CD14-positive monocyte (primary cell): ENCODE data around the gene KLRG1. TPM values are rescaled to one million over a fixed set of nuclear protein-coding genes. Genes with fewer than 3 reads are reported as not detected.

Experiments used
- DNase-seq, 3 donors: peaks; one replicate each; pipeline ENCODE4 v3.0.0-alpha.2; 2011 to 2022
- H2AFZ ChIP-seq: 2 replicates; pipeline ENCODE4 v1.6.0; 2012; ENCODE audit warnings: mild to moderate bottlenecking, low read depth, low read length, inconsistent platforms; ENCODE audit not compliant: insufficient read depth, poor library complexity, severe bottlenecking
- H3K27ac ChIP-seq, 2 donors: 1 replicate in 1 of 2; 2 replicates in 1 of 2; pipeline ENCODE4 v1.5.1; 2012 to 2013; ENCODE audit warnings: low read length in 2 of 2, control low read depth in 1 of 2, inconsistent platforms in 1 of 2, low read depth in 1 of 2, mild to moderate bottlenecking in 1 of 2
- H3K27me3 ChIP-seq, 2 donors: one replicate each; pipeline versions ENCODE4 v1.6.0 to v1.6.1; 2011 to 2013; ENCODE audit warnings: low read length in 2 of 2; ENCODE audit not compliant: control insufficient read depth in 2 of 2, insufficient read depth in 2 of 2
- H3K36me3 ChIP-seq, 2 donors: replicated peaks in 1 of 2; 1 replicate in 1 of 2; 2 replicates in 1 of 2; pipeline versions ENCODE4 v1.5.1 to v1.6.1; 2012 to 2013; ENCODE audit warnings: low read length in 2 of 2, control low read depth in 1 of 2, inconsistent platforms in 1 of 2, mild to moderate bottlenecking in 1 of 2; ENCODE audit not compliant: insufficient read depth in 2 of 2, control insufficient read depth in 1 of 2
- H3K4me1 ChIP-seq, 2 donors: 1 replicate in 1 of 2; 2 replicates in 1 of 2; pipeline versions ENCODE4 v1.5.1 to v1.6.1; 2012 to 2013; ENCODE audit warnings: low read length in 2 of 2, control low read depth in 1 of 2, inconsistent platforms in 1 of 2, mild to moderate bottlenecking in 1 of 2, moderate library complexity in 1 of 2; ENCODE audit not compliant: insufficient read depth in 2 of 2, control insufficient read depth in 1 of 2
- H3K4me2 ChIP-seq: replicated peaks from 2 replicates; pipeline ENCODE3; 2012; ENCODE audit warnings: low read length, moderate library complexity, mild to moderate bottlenecking; ENCODE audit not compliant: poor library complexity, severe bottlenecking; ENCODE audit errors: extremely low read depth
- H3K4me3 ChIP-seq, 3 experiments: fragments of 200-600 bp in 1 of 3; sonication (generic) in 1 of 3; replicated peaks in 1 of 3; 1 replicate in 2 of 3; 2 replicates in 1 of 3; pipeline ENCODE4 v1.5.1; 2011 to 2013; ENCODE audit warnings: low read length in 3 of 3, mild to moderate bottlenecking in 3 of 3, control low read depth in 2 of 3, low read depth in 2 of 3, inconsistent platforms in 1 of 3, moderate library complexity in 1 of 3
- H3K79me2 ChIP-seq: 2 replicates; pipeline ENCODE4 v1.6.0; 2012; ENCODE audit warnings: mild to moderate bottlenecking, control low read depth, inconsistent platforms, low read length, moderate library complexity; ENCODE audit not compliant: insufficient read depth
- H3K9ac ChIP-seq: 2 replicates; pipeline ENCODE4 v1.6.0; 2017; ENCODE audit warnings: low read length, mild to moderate bottlenecking; ENCODE audit not compliant: insufficient read depth, poor library complexity, severe bottlenecking
- H3K9me3 ChIP-seq, 2 donors: replicated peaks in 1 of 2; 1 replicate in 1 of 2; 2 replicates in 1 of 2; pipeline versions ENCODE4 v1.5.1 to v1.6.1; 2012 to 2013; ENCODE audit warnings: low read length in 2 of 2, control low read depth in 1 of 2; ENCODE audit not compliant: control insufficient read depth in 1 of 2, insufficient read depth in 1 of 2
- H4K20me1 ChIP-seq: 2 replicates; pipeline ENCODE4 v1.6.0; 2012; ENCODE audit warnings: mild to moderate bottlenecking, low read length, control low read depth, moderate library complexity; ENCODE audit not compliant: insufficient read depth
- H3K27ac Mint-ChIP-seq, 7 donors: one replicate each; pipeline ENCODE4 v1.8.0; 2020; ENCODE audit warnings: mild to moderate bottlenecking in 7 of 7, mixed read lengths in 7 of 7, moderate library complexity in 6 of 7, inconsistent platforms in 2 of 7
- H3K27me3 Mint-ChIP-seq, 3 donors: one replicate each; pipeline ENCODE4 v1.8.0; 2021 to 2022; ENCODE audit warnings: low read depth in 3 of 3, mild to moderate bottlenecking in 3 of 3, mixed read lengths in 3 of 3, moderate library complexity in 3 of 3, inconsistent platforms in 1 of 3
- H3K36me3 Mint-ChIP-seq, 2 donors: one replicate each; pipeline ENCODE4 v1.8.0; 2020; ENCODE audit warnings: mixed read lengths in 2 of 2, inconsistent platforms in 1 of 2, mild to moderate bottlenecking in 1 of 2
- H3K4me1 Mint-ChIP-seq: one replicate; pipeline ENCODE4 v1.8.0; 2020; ENCODE audit warnings: mild to moderate bottlenecking, mixed read lengths
- H3K4me3 Mint-ChIP-seq, 2 donors: one replicate each; pipeline ENCODE4 v1.8.0; 2020; ENCODE audit warnings: mild to moderate bottlenecking in 2 of 2, mixed read lengths in 2 of 2, moderate library complexity in 1 of 2
- H3K9me3 Mint-ChIP-seq, 7 donors: one replicate each; pipeline ENCODE4 v1.8.0; 2020 to 2022; ENCODE audit warnings: mixed read lengths in 7 of 7, mild to moderate bottlenecking in 6 of 7, moderate library complexity in 6 of 7, inconsistent platforms in 2 of 7
- WGBS: methylation state at CpG from one replicate; pipeline ENCODE4 v1.1.5; 2013; ENCODE audit warnings: missing lambda C conversion rate; ENCODE audit not compliant: insufficient coverage; 5-methylcytosine and 5-hydroxymethylcytosine counted together
- intact Hi-C, 2 donors: fragments of 100-400 bp; cut with micrococcal nuclease; formaldehyde crosslinking; loops; one replicate each; pipeline versions ENCODE4 v1.15.0 to v1.15.1; 2023
- polyA plus RNA-seq, 3 donors: library from polyadenylated mRNA; depleted of rRNA in 1 of 3; unstranded in 2 of 3; stranded (reverse) in 1 of 3; fragments of 300-500 nt in 2 of 3; fragments of >200 nt in 1 of 3; fragmentation: Illumina TruSeq in 2 of 3; gene quantifications; 1 replicate in 2 of 3; 2 replicates in 1 of 3; pipeline ENCODE4 v1.2.3, GENCODE V29; 2012 to 2021
- TF ChIP-seq, protein P1 (sequence below): fragments of 200-600 bp; IDR thresholded peaks from one replicate; pipeline ENCODE4 v1.8.0; 2022; ENCODE audit warnings: antibody characterized with exemption, mild to moderate bottlenecking

The KLRG1 gene
- polyA plus RNA-seq, 3 donors, result 1.1 to 3.4 (median 2.3) TPM

- WGBS, result no CpG with 5 or more reads among the region's 1 CpG
- no peaks in the 10 kb centered on the region for H3K79me2 ChIP-seq
- H3K4me1 ChIP-seq, result peaks cover 43 to 63% of the 10 kb centered on the region in 2 donors
- peak overlapping the region; percentile 12 for H3K4me2 ChIP-seq
- H3K9me3 ChIP-seq, result no peaks in the 10 kb centered on the region
- no peak overlapping the region for H3K9ac ChIP-seq
- intact Hi-C loops, result no loop called here
- H3K27ac ChIP-seq, result peak overlapping the region in 1 of 2 donors; percentile 64
- no peaks in the 10 kb centered on the region for H4K20me1 ChIP-seq
- H3K36me3 Mint-ChIP-seq, result no peaks in the 10 kb centered on the region
- peak overlapping the region; percentile 33 for H2AFZ ChIP-seq
- no peak for DNase-seq
- peak overlapping the region in 1 of 3 experiments; percentile 26 for H3K4me3 ChIP-seq
- H3K4me3 Mint-ChIP-seq, result peak overlapping the region in 1 of 2 donors; percentile 68
- H3K27me3 ChIP-seq, result no peaks in the 10 kb centered on the region
- peaks cover 0 to 4% (median 1%) of the 10 kb centered on the region in 3 donors for H3K27me3 Mint-ChIP-seq
- H3K9me3 Mint-ChIP-seq, result peaks cover 0 to 3% (median 2%) of the 10 kb centered on the region in 7 donors
- no peaks in the 10 kb centered on the region for H3K36me3 ChIP-seq
- H3K4me1 Mint-ChIP-seq, result peaks cover 51% of the 10 kb centered on the region
- peak overlapping the region in 3 of 7 donors; percentile 21 to 51 (median 26) for H3K27ac Mint-ChIP-seq
- TF ChIP-seq, protein P1, sequence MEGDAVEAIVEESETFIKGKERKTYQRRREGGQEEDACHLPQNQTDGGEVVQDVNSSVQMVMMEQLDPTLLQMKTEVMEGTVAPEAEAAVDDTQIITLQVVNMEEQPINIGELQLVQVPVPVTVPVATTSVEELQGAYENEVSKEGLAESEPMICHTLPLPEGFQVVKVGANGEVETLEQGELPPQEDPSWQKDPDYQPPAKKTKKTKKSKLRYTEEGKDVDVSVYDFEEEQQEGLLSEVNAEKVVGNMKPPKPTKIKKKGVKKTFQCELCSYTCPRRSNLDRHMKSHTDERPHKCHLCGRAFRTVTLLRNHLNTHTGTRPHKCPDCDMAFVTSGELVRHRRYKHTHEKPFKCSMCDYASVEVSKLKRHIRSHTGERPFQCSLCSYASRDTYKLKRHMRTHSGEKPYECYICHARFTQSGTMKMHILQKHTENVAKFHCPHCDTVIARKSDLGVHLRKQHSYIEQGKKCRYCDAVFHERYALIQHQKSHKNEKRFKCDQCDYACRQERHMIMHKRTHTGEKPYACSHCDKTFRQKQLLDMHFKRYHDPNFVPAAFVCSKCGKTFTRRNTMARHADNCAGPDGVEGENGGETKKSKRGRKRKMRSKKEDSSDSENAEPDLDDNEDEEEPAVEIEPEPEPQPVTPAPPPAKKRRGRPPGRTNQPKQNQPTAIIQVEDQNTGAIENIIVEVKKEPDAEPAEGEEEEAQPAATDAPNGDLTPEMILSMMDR, result no peak
These were observed 1.7 kb upstream of the KLRG1 start for GRCh38 chr12:8987685-8988084.

- H3K4me1 Mint-ChIP-seq, result peaks cover 55% of the 10 kb centered on the region
- TF ChIP-seq, protein P1, result no peak
- H3K27ac ChIP-seq, result peak overlapping the region in 1 of 2 donors; percentile 67
These were observed 2.3 kb downstream of the KLRG1 start for GRCh38 chr12:8991371-8992345.

More at GRCh38 chr12:8991371-8992345, 2.3 kb downstream of the KLRG1 start:
- DNase-seq, result peak; percentile 30 to 44 (median 35)
- peak overlapping the region; percentile 12 for H2AFZ ChIP-seq
- no peaks in the 10 kb centered on the region for H3K9me3 ChIP-seq
- no peak overlapping the region for H3K9ac ChIP-seq
- no peaks in the 10 kb centered on the region for H3K36me3 ChIP-seq
- H3K27me3 ChIP-seq, result no peaks in the 10 kb centered on the region
- 14% methylated on average over 1 of the region's 6 CpGs for WGBS
- H3K4me2 ChIP-seq, result peak overlapping the region; percentile 33
- peak overlapping the region in 1 of 3 experiments; percentile 20 for H3K4me3 ChIP-seq
- Mint-ChIP-seq H3K27ac (peak overlapping the region in 5 of 7 donors; percentile 26 to 81 (median 80)), H3K36me3 (no peaks in the 10 kb centered on the region), H3K4me3 (no peak overlapping the region), H3K9me3 (peaks cover 0 to 1% (median 0%) of the 10 kb centered on the region in 7 donors), H3K27me3 (peaks cover 0 to 1% (median 0%) of the 10 kb centered on the region in 3 donors)
- H4K20me1 ChIP-seq, result no peaks in the 10 kb centered on the region
- H3K79me2 ChIP-seq, result no peaks in the 10 kb centered on the region
- peaks cover 38 to 59% of the 10 kb centered on the region in 2 donors for H3K4me1 ChIP-seq
- intact Hi-C loops, result no loop called here
